Endodermal cell (in vitro differentiated cells): ENCODE data around the gene AKAP8. TPM values are rescaled to one million over a fixed set of nuclear protein-coding genes. Genes with fewer than 3 reads are reported as not detected.
A peak's percentile ranks its signal among the peaks of the same experiment; 100 is the strongest.

Experiments
- DNase-seq: peaks from one replicate; pipeline ENCODE4 v3.0.0-alpha.2; 2017
- H3K27ac ChIP-seq: 2 replicates; pipeline ENCODE4 v1.5.1; 2013; ENCODE audit warnings: mild to moderate bottlenecking, low read depth, low read length, moderate library complexity
- H3K27me3 ChIP-seq: 2 replicates; pipeline ENCODE4 v1.6.1; 2013; ENCODE audit warnings: mild to moderate bottlenecking, low read length, moderate library complexity; ENCODE audit not compliant: insufficient read depth, control insufficient read depth, poor library complexity, severe bottlenecking
- H3K36me3 ChIP-seq: 2 replicates; pipeline ENCODE4 v1.7.0; 2013; ENCODE audit warnings: mild to moderate bottlenecking, low read length, moderate library complexity; ENCODE audit not compliant: control insufficient read depth, insufficient read depth
- H3K4me1 ChIP-seq: one replicate; pipeline ENCODE4 v1.7.0; 2013; ENCODE audit warnings: low read length; ENCODE audit not compliant: control insufficient read depth, insufficient read depth
- H3K4me3 ChIP-seq: 2 replicates; pipeline ENCODE4 v1.5.1; 2013; ENCODE audit warnings: mild to moderate bottlenecking, low read length, moderate library complexity
- H3K9ac ChIP-seq: 2 replicates; pipeline ENCODE4 v1.6.1; 2013; ENCODE audit warnings: mild to moderate bottlenecking, low read length, moderate library complexity; ENCODE audit not compliant: poor library complexity, severe bottlenecking; ENCODE audit errors: extremely low read depth
- H3K9me3 ChIP-seq: 2 replicates; pipeline ENCODE4 v1.6.1; 2013; ENCODE audit warnings: mild to moderate bottlenecking, low read length, moderate library complexity; ENCODE audit not compliant: control insufficient read depth
- H3K27ac Mint-ChIP-seq: 2 replicates; pipeline ENCODE4 v1.8.0; 2020; ENCODE audit warnings: mixed read lengths
- H3K27me3 Mint-ChIP-seq: 2 replicates; pipeline ENCODE4 v1.8.0; 2021; ENCODE audit warnings: mild to moderate bottlenecking, mixed read lengths; ENCODE audit not compliant: insufficient read depth
- H3K36me3 Mint-ChIP-seq: 2 replicates; pipeline ENCODE4 v1.8.0; 2020; ENCODE audit warnings: low read depth, mixed read lengths
- H3K4me1 Mint-ChIP-seq: 2 replicates; pipeline ENCODE4 v1.8.0; 2020; ENCODE audit warnings: mixed read lengths
- H3K4me3 Mint-ChIP-seq: 2 replicates; pipeline ENCODE4 v1.8.0; 2020; ENCODE audit warnings: mild to moderate bottlenecking, moderate library complexity, mixed read lengths
- H3K9me3 Mint-ChIP-seq: 2 replicates; pipeline ENCODE4 v1.8.0; 2020; ENCODE audit warnings: mild to moderate bottlenecking, mixed read lengths
- CTCF ChIP-seq: fragments of 200-600 bp; sonication (generic); conservative IDR thresholded peaks from 2 replicates; pipeline ENCODE4 v1.5.0; 2021; ENCODE audit warnings: antibody characterized with exemption, mild to moderate bottlenecking
- WGBS, 2 experiments: methylation state at CpG; one replicate each; pipeline versions ENCODE4 v1.1.5 to v1.1.7; 2013; ENCODE audit warnings: missing lambda C conversion rate in 2 of 2, mixed read lengths in 1 of 2; ENCODE audit not compliant: insufficient coverage in 1 of 2, insufficient read length in 1 of 2; 5-methylcytosine and 5-hydroxymethylcytosine counted together
- total RNA-seq, 2 donors: library from RNA; stranded (reverse); fragmentation: NEBNext Ultra II Directional in 1 of 2; extraction: Animal tissue kit (Norgen Biotek cat#: 25700) in 1 of 2; gene quantifications; 2 replicates in 1 of 2; 3 replicates in 1 of 2; pipeline ENCODE4 v1.2.1, GENCODE V29; 2021

AKAP8 gene
- total RNA-seq, 2 donors from 2014 or later, result 34.9 to 39.6 TPM

- H3K27ac ChIP-seq, result no peak overlapping the region
- Mint-ChIP-seq H3K9me3 (no peaks in the 10 kb centered on the region), H3K36me3 (peaks cover 31% of the 10 kb centered on the region), H3K27me3 (no peaks in the 10 kb centered on the region), H3K4me3 (no peak overlapping the region), H3K4me1 (peaks cover 27% of the 10 kb centered on the region), H3K27ac (peak overlapping the region; percentile 72)
- no peaks in the 10 kb centered on the region for H3K4me1 ChIP-seq
- H3K9me3 ChIP-seq, result no peaks in the 10 kb centered on the region
- H3K4me3 ChIP-seq, result peak overlapping the region; percentile 78
- no peak for TF ChIP-seq CTCF
- H3K36me3 ChIP-seq, result peaks cover 28% of the 10 kb centered on the region
- no peaks in the 10 kb centered on the region for H3K27me3 ChIP-seq
- no peak for DNase-seq
- H3K9ac ChIP-seq, result no peak overlapping the region
- 97 to 100% methylated on average over 2 of the region's 2 CpGs for WGBS, 2 experiments
These were observed 1.8 kb upstream of the AKAP8 start for GRCh38 chr19:15381429-15381828.

- peaks cover 29% of the 10 kb centered on the region for H3K36me3 Mint-ChIP-seq
These were observed 536 bp upstream of the AKAP8 start for GRCh38 chr19:15379999-15380647.

GRCh38 chr19:15378534-15379082, 979 bp downstream of the AKAP8 start:
- Histone ChIP-seq H3K27ac (peak overlapping the region; percentile 95), H3K36me3 (peaks cover 23% of the 10 kb centered on the region), H3K9me3 (no peaks in the 10 kb centered on the region), H3K27me3 (no peaks in the 10 kb centered on the region), H3K4me3 (peak overlapping the region; percentile 95), H3K4me1 (no peaks in the 10 kb centered on the region), H3K9ac (peak overlapping the region; percentile 89)
- H3K4me3 Mint-ChIP-seq, result peak overlapping the region; percentile 96
- WGBS, 2 experiments, result 0 to 1% methylated on average over 16 to 22 of the region's 22 CpGs
- peaks cover 27% of the 10 kb centered on the region for H3K4me1 Mint-ChIP-seq
- H3K27ac Mint-ChIP-seq, result peak overlapping the region; percentile 94
- TF ChIP-seq CTCF, result no peak
- no peaks in the 10 kb centered on the region for H3K27me3 Mint-ChIP-seq
- DNase-seq, result peak; percentile 77
- peaks cover 29% of the 10 kb centered on the region for H3K36me3 Mint-ChIP-seq
- H3K9me3 Mint-ChIP-seq, result no peaks in the 10 kb centered on the region

More at GRCh38 chr19:15379999-15380647, 536 bp upstream of the AKAP8 start:
- TF ChIP-seq CTCF, result peak; percentile 26
- H3K27ac ChIP-seq, result peak overlapping the region; percentile 83
- H3K4me3 ChIP-seq, result peak overlapping the region; percentile 78
- H3K36me3 ChIP-seq, result peaks cover 24% of the 10 kb centered on the region
- H3K27me3 ChIP-seq, result no peaks in the 10 kb centered on the region
- peak overlapping the region; percentile 49 for H3K9ac ChIP-seq
- H3K27ac Mint-ChIP-seq, result peak overlapping the region; percentile 93
- H3K9me3 Mint-ChIP-seq, result no peaks in the 10 kb centered on the region
- H3K27me3 Mint-ChIP-seq, result no peaks in the 10 kb centered on the region
- peak overlapping the region; percentile 96 for H3K4me3 Mint-ChIP-seq
- H3K4me1 ChIP-seq, result no peaks in the 10 kb centered on the region
- peak; percentile 94 for DNase-seq
- H3K4me1 Mint-ChIP-seq, result peaks cover 27% of the 10 kb centered on the region
- WGBS, 2 experiments, result 1 to 10% methylated on average over 7 to 56 of the region's 56 CpGs
- no peaks in the 10 kb centered on the region for H3K9me3 ChIP-seq
